ENCODE data around the gene MMP14.

Gene MMP14

DNA sequence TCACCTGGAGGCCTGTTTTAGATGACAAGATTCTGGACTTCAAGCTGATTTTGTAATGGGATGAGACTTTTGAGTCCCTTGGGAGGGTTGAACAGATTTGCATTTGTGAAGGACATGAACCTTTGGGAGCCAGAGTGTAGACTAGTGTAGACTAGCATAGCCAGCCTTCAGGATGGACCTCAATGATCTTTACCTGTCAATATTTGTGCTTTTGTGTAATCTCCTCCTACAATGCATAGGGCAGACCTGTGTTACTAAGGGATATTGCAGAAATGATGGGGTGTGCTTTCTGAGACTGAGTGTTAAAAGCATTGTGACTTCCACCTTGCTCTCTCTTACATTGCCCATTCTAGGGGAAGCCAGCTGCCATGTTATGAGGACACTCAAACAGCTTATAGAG is 25.3 kb downstream of the MMP14 start:
- Histone ChIP-seq H3K27ac (replicated peaks) (no peak overlapping the region), H3K4me3 (replicated peaks; ENCODE audit: insufficient read depth, low read length) (no peak overlapping the region), H3K27me3 (ENCODE audit: insufficient read depth, poor library complexity, severe bottlenecking) (no peaks in the 10 kb centered on the region)
- no peak for DNase-seq (ENCODE audit: low read depth in 1 of 2, low spot score in 1 of 2)
- TF ChIP-seq SPI1 (IDR thresholded peaks at IDR 0.05; ENCODE audit: borderline replicate concordance, low read depth) (no peak), POLR2AphosphoS5 (IDR thresholded peaks at IDR 0.05; ENCODE audit: low read depth) (no peak), GABPA (IDR thresholded peaks at IDR 0.05; ENCODE audit: low read depth) (no peak)
- TF ChIP-seq, protein P1, sequence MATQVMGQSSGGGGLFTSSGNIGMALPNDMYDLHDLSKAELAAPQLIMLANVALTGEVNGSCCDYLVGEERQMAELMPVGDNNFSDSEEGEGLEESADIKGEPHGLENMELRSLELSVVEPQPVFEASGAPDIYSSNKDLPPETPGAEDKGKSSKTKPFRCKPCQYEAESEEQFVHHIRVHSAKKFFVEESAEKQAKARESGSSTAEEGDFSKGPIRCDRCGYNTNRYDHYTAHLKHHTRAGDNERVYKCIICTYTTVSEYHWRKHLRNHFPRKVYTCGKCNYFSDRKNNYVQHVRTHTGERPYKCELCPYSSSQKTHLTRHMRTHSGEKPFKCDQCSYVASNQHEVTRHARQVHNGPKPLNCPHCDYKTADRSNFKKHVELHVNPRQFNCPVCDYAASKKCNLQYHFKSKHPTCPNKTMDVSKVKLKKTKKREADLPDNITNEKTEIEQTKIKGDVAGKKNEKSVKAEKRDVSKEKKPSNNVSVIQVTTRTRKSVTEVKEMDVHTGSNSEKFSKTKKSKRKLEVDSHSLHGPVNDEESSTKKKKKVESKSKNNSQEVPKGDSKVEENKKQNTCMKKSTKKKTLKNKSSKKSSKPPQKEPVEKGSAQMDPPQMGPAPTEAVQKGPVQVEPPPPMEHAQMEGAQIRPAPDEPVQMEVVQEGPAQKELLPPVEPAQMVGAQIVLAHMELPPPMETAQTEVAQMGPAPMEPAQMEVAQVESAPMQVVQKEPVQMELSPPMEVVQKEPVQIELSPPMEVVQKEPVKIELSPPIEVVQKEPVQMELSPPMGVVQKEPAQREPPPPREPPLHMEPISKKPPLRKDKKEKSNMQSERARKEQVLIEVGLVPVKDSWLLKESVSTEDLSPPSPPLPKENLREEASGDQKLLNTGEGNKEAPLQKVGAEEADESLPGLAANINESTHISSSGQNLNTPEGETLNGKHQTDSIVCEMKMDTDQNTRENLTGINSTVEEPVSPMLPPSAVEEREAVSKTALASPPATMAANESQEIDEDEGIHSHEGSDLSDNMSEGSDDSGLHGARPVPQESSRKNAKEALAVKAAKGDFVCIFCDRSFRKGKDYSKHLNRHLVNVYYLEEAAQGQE (IDR thresholded peaks at IDR 0.05; ENCODE audit: insufficient replicate concordance, low read depth): no peak
- TF ChIP-seq, protein P2, sequence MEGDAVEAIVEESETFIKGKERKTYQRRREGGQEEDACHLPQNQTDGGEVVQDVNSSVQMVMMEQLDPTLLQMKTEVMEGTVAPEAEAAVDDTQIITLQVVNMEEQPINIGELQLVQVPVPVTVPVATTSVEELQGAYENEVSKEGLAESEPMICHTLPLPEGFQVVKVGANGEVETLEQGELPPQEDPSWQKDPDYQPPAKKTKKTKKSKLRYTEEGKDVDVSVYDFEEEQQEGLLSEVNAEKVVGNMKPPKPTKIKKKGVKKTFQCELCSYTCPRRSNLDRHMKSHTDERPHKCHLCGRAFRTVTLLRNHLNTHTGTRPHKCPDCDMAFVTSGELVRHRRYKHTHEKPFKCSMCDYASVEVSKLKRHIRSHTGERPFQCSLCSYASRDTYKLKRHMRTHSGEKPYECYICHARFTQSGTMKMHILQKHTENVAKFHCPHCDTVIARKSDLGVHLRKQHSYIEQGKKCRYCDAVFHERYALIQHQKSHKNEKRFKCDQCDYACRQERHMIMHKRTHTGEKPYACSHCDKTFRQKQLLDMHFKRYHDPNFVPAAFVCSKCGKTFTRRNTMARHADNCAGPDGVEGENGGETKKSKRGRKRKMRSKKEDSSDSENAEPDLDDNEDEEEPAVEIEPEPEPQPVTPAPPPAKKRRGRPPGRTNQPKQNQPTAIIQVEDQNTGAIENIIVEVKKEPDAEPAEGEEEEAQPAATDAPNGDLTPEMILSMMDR (IDR thresholded peaks at IDR 0.05; ENCODE audit: insufficient read depth, low read length): no peak

DNA sequence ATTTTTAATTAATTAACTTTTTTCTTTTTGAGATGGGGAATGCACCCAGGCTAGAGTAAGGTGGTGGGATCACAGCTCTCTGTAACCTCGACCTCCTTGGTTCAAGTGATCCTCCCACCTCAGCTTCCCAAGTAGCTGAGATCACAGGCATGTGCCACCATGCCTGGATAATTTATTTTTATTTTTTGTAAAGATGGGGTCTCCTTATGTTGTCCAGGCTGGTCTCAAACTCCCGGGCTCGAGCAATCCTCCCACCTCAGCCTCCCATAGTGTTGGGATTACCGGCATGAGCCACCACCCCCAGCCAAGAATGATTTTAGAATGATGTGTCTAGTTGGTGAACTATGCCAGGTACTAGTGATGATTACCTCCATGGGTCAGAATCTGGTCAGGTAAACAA is 28.6 kb downstream of the MMP14 start:
- H3K4me3 ChIP-seq (replicated peaks; ENCODE audit: insufficient read depth, low read length): no peak overlapping the region
- TF ChIP-seq, protein P2 (IDR thresholded peaks at IDR 0.05; ENCODE audit: insufficient read depth, low read length): no peak
- TF ChIP-seq SPI1 (IDR thresholded peaks at IDR 0.05; ENCODE audit: borderline replicate concordance, low read depth): no peak
- TF ChIP-seq POLR2AphosphoS5 (IDR thresholded peaks at IDR 0.05; ENCODE audit: low read depth): no peak
- no peak for TF ChIP-seq GABPA (IDR thresholded peaks at IDR 0.05; ENCODE audit: low read depth)
- TF ChIP-seq, protein P1 (IDR thresholded peaks at IDR 0.05; ENCODE audit: insufficient replicate concordance, low read depth): no peak
- no peak overlapping the region for H3K27ac ChIP-seq (replicated peaks)
- DNase-seq (ENCODE audit: low read depth in 1 of 2, low spot score in 1 of 2): no peak
- no peaks in the 10 kb centered on the region for H3K27me3 ChIP-seq (ENCODE audit: insufficient read depth, poor library complexity, severe bottlenecking)

DNA sequence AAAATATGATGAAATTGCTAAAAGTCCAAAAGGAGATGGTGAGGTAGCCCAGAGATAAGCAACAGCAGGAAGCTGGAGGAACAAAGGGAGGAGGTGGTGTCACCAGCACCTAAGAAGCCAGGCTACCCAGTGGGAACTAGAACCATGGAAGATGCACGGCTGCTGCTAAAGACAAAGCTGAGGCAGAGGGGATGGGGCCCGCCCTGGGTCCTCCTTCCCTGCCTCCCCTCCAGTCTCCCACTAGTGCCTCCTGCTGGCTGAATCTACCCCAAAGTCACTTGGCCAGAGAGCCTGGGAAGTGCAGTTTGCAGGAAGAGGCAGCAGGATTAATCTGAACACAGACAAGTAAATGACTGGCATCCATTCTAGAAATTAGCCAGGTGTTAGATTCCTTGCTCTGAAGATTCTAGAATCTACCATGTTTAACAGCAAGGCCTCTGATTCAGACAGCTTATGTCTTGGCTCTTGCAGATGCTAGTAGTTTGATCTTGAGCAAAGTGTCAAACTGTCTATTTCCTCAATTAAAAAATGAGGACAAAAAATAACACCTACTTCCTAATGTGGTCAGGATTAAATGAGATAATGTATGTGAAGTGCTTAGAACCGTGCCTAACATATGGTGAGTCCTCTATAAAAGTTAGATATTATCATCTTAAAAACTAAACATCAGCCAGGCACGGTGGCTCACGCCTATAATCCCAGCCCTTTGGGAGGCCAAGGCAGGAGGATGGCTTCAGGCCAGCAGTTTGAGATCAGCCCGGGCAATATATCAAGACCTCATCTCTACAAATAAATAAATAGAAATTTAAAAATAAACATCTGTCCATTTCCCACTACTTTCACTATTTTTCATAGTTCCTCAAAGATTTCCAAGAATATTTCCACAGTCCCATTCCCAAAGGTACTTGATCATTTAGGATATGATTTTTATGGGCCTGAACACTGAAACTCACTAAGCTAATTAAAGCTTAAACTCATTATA is 29.3 kb downstream of the MMP14 start:
- TF ChIP-seq, protein P2 (IDR thresholded peaks at IDR 0.05; ENCODE audit: insufficient read depth, low read length): no peak
- TF ChIP-seq, protein P1 (IDR thresholded peaks at IDR 0.05; ENCODE audit: insufficient replicate concordance, low read depth): no peak
- TF ChIP-seq SPI1 (IDR thresholded peaks at IDR 0.05; ENCODE audit: borderline replicate concordance, low read depth): no peak
- H3K27ac ChIP-seq (replicated peaks): no peak overlapping the region
- no peak overlapping the region for H3K4me3 ChIP-seq (replicated peaks; ENCODE audit: insufficient read depth, low read length)
- H3K27me3 ChIP-seq (ENCODE audit: insufficient read depth, poor library complexity, severe bottlenecking): no peaks in the 10 kb centered on the region
- DNase-seq (ENCODE audit: low read depth in 1 of 2, low spot score in 1 of 2): no peak

Measured in HL-60 (cell line).